HG02763 (cell line): Measurements from ENCODE around the gene IKZF4.
"Not testable (repeated sequence)": the region's sequence is repeated elsewhere in the genome, so short reads cannot be mapped to it uniquely, and the experiment has no call there.

Experiments
- ATAC-seq: cut with Tn5 transposase; IDR thresholded peaks from one replicate; pipeline ENCODE4 v1.9.1; 2021; ENCODE audit warnings: mild to moderate bottlenecking, moderate library complexity; ENCODE audit not compliant: unreplicated experiment

Gene IKZF4

GRCh38 chr12:56020423-56021184 lies at the start of gene IKZF4:
Gene IKZF4 (plus strand): TSS chr12:56021043. CDS start chr12:56021494, 451 bp downstream.
- no peak for ATAC-seq

GRCh38 chr12:55972042-55972441 lies 48.8 kb upstream of the IKZF4 start:
- ATAC-seq, result no peak

- ATAC-seq, result no peak
These were observed 48.4 kb upstream of the IKZF4 start for GRCh38 chr12:55972456-55972855.

DNA sequence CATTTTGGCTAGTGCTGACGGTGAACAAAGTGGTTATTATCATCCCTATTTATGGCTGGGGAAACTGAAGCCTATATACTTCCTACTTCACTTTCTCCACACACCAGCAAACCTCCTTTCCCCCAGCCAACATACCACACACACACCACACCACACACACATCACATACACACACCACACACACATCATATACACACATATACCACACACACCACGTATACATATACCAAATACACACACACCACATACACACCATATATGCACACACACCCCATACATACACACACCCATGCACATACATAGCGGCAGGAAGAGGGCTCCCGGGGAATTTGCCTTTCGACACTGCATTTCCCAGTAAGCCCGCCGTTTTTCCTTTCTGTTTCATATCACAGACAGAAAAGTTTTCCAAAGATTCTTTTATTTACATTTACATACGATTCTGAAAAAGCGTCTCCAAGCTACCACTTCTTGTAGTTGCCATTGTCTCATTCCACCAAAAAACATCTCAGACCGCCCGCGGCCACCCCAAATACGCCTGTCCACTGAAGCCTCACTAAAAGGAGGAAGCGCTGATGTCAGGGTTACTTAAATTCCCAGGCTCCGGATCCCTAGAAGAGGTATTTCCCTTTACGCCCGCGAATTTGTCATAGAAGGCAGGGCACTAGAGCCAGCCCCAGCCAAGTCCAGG lies 47.8 kb upstream of the IKZF4 start:
- ATAC-seq, result no peak

- peak; percentile 88 for ATAC-seq
These were observed 47.1 kb upstream of the IKZF4 start, which contains the start of gene RAB5B for GRCh38 chr12:55973599-55974307. Gene RAB5B (plus strand): TSS chr12:55974078. CDS start chr12:55986961, 12,883 bp downstream.

DNA sequence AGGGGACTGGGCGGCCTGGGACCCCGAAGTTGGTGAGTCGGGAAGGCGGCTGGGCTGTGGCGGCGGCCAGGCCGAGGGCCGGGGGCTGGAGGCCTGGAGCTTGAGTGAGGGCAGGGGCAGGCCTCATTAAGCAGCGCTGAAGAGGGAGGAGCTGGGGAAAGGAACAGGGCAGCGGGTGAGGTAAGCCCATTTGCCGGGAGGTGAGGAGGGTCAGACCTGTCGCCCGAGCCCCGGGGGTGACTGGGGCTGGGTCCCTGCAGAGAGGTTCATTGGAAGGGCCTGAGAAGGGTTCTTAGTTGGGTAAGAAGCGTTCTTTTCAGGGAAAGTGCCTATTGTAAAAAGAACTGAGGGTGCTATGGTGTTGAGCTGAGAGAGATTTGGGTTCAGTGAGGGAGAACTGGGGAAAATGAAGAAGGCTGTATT lies 46.5 kb upstream of the IKZF4 start:
- peak; percentile 9 for ATAC-seq

- ATAC-seq, result no peak
These were observed 42.5 kb upstream of the IKZF4 start for GRCh38 chr12:55978393-55978792.

- ATAC-seq, result no peak
These were observed 41.8 kb upstream of the IKZF4 start for GRCh38 chr12:55979069-55979468.

DNA sequence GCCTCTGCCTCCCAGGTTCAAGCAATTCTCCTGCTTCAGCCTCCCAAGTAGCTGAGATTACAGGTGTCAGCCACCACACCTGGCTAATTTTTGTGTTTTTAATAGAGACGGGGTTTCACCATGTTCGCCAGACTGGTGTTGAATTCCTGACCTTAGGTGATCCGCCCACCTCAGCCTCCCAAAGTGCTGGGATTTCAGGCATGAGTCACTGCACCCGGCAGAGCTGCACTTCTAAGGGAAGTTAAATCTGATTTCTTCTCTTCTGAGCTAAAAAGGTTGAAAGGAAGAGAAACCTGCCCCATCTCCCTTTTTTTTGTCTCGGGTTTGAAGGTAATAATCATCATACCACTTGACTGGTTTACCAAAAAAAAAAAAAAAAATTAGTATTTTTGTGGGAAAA lies 39.0 kb upstream of the IKZF4 start:
- ATAC-seq, result not testable (repeated sequence)

DNA sequence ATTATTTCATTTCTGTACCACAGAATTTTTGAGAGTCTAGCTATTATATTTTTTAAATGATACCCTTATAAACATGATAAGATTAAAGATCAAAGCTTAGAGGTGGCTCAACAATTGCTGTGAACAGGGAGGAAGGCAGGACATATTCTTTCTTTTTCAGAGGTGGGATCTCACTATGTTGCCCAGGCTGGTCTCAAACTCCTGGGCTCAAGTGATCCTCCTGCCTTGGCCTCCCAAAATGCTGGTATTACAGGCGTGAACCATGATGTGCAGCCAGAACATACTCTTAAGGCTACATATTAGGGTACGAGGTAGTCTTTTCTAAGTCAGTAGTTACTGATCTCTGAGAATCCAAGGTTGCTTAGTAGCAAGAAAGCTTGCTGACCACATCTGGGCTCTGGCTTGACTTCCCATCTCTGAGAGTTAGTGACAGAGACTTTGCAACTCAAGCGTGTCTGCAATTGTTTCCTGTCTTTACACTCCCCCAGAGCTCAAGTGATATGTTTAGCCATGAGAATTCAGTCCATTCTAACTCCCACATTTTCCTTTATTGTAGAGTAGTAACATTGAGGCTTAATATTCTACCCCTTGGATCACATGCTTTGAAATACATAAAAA lies 38.4 kb upstream of the IKZF4 start:
- no peak for ATAC-seq

- no peak for ATAC-seq
These were observed 37.5 kb upstream of the IKZF4 start for GRCh38 chr12:55983232-55983842.

- no peak for ATAC-seq
These were observed 36.0 kb upstream of the IKZF4 start for GRCh38 chr12:55984861-55985260.

- ATAC-seq, result no peak
These were observed 35.5 kb upstream of the IKZF4 start for GRCh38 chr12:55985341-55985740.

DNA sequence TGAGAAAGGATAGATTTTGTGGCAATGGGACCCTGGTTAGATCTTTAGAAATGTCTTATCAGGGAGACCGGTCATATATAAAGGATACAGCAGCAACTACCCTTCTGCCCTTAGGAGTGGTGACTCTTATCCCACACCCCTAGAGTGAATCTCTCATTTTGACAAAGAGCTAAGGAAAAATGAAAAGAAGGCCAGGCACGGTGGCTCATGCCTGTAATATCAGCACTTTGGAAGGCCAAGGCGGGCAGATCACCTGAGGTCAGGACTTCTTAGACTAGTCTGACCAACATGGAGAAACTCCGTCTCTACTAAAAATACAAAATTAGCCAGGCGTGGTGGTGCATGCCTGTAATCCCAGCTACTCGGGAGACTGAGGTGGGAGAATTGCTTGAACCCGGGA lies 34.9 kb upstream of the IKZF4 start:
- not testable (repeated sequence) for ATAC-seq

GRCh38 chr12:55991110-55991509 lies 29.7 kb upstream of the IKZF4 start:
- ATAC-seq, result no peak

DNA sequence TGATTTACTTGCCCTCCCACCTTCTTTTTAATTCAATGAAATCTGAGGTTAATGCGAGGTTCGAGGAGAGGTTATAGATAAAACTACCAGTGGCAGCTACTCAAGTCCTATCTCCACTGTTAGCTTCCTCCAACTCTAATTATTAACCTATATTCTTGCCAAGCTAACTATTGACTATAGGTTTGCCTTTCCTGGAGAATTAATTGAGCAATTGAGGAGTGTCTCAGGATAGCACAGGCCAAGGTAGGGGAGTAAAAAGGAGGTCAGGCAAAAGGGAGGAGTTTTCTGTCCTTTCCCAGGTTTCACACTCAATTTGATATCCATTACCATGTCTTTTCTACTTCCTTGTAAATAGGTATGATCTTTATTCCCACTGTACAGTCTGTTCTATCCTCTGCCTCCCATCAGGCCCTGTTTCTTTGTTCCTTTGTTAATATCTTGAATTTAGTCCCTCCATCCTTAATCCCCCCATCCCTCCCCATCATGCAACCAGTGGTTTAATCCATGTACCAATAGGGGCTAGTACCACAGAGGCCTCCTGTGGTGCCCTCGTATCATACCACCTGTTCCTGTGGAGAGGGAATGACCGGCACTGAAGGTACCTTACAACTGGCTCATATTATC lies 27.5 kb upstream of the IKZF4 start:
- ATAC-seq, result no peak

- ATAC-seq, result no peak
These were observed 25.5 kb upstream of the IKZF4 start for GRCh38 chr12:55995366-55995765.

- ATAC-seq, result no peak
These were observed 24.6 kb upstream of the IKZF4 start for GRCh38 chr12:55996201-55996714.

- peak; percentile 99 for ATAC-seq
These were observed 23.9 kb upstream of the IKZF4 start, which contains the start of gene SUOX for GRCh38 chr12:55996715-55997534. Gene SUOX (plus strand): TSS chr12:55997276. CDS start chr12:56002222, 4,946 bp downstream.
